ENCODE data around the gene ASZ1.

ASZ1 gene

DNA sequence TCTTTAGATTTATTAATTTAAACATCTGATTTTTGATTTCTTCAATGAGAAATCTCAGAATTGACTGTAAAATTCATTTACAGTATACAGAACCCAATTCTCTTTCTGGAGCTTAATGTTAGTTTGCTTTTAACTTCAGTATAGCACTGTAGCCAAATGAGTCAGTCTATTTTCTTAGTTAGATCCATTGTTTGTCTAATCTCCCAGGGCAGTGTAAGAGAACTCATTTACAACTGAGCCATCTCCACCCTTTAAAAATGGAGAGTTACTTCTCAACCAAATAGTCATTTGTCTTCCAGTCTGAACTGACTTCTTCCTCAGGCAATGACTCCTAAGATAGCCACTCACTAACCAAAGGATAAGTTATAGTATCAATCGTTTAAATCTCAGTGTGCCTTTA is 101.5 kb downstream of the ASZ1 start:
- TF ChIP-seq, protein P1, sequence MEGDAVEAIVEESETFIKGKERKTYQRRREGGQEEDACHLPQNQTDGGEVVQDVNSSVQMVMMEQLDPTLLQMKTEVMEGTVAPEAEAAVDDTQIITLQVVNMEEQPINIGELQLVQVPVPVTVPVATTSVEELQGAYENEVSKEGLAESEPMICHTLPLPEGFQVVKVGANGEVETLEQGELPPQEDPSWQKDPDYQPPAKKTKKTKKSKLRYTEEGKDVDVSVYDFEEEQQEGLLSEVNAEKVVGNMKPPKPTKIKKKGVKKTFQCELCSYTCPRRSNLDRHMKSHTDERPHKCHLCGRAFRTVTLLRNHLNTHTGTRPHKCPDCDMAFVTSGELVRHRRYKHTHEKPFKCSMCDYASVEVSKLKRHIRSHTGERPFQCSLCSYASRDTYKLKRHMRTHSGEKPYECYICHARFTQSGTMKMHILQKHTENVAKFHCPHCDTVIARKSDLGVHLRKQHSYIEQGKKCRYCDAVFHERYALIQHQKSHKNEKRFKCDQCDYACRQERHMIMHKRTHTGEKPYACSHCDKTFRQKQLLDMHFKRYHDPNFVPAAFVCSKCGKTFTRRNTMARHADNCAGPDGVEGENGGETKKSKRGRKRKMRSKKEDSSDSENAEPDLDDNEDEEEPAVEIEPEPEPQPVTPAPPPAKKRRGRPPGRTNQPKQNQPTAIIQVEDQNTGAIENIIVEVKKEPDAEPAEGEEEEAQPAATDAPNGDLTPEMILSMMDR (IDR thresholded peaks at IDR 0.05; ENCODE audit: unreplicated experiment in 3 of 3), result no peak
- peaks cover 19% of the 10 kb centered on the region for H3K4me1 Mint-ChIP-seq
- peaks cover 10% of the 10 kb centered on the region for H3K36me3 Mint-ChIP-seq (ENCODE audit: low read depth)
- H3K9me3 Mint-ChIP-seq, result peaks cover 29% of the 10 kb centered on the region
- H3K27me3 Mint-ChIP-seq (ENCODE audit: low read depth), result peaks cover 62% of the 10 kb centered on the region
- H3K27ac Mint-ChIP-seq, result no peak overlapping the region
- H3K4me3 Mint-ChIP-seq, result peak overlapping the region in 2 of 3 experiments; percentile 19 to 24

GRCh38 chr7:117324960-117325359 is 102.3 kb downstream of the ASZ1 start:
- peaks cover 71% of the 10 kb centered on the region for H3K27me3 Mint-ChIP-seq (ENCODE audit: low read depth)
- TF ChIP-seq, protein P1 (IDR thresholded peaks at IDR 0.05; ENCODE audit: unreplicated experiment in 3 of 3), result no peak
- H3K36me3 Mint-ChIP-seq (ENCODE audit: low read depth), result peaks cover 10% of the 10 kb centered on the region
- H3K4me3 Mint-ChIP-seq, result peak overlapping the region; percentile 85 to 90 (median 87)
- H3K27ac Mint-ChIP-seq, result no peak overlapping the region
- peaks cover 19% of the 10 kb centered on the region for H3K4me1 Mint-ChIP-seq
- H3K9me3 Mint-ChIP-seq, result peaks cover 28% of the 10 kb centered on the region

- TF ChIP-seq, protein P1 (IDR thresholded peaks at IDR 0.05; ENCODE audit: unreplicated experiment in 3 of 3), result no peak
- no peak overlapping the region for H3K27ac Mint-ChIP-seq
- peaks cover 19% of the 10 kb centered on the region for H3K4me1 Mint-ChIP-seq
- H3K9me3 Mint-ChIP-seq, result peaks cover 26% of the 10 kb centered on the region
- peaks cover 10% of the 10 kb centered on the region for H3K36me3 Mint-ChIP-seq (ENCODE audit: low read depth)
- H3K4me3 Mint-ChIP-seq, result peak overlapping the region; percentile 85 to 90 (median 87)
- H3K27me3 Mint-ChIP-seq (ENCODE audit: low read depth), result peaks cover 79% of the 10 kb centered on the region
Measured at GRCh38 chr7:117323851-117324711, 103.2 kb downstream of the ASZ1 start.

GRCh38 chr7:117323305-117323850 is 103.9 kb downstream of the ASZ1 start:
- Mint-ChIP-seq H3K4me1 (peaks cover 19% of the 10 kb centered on the region), H3K9me3 (peaks cover 21% of the 10 kb centered on the region), H3K27ac (no peak overlapping the region), H3K36me3 (ENCODE audit: low read depth) (peaks cover 10% of the 10 kb centered on the region), H3K27me3 (ENCODE audit: low read depth) (peaks cover 81% of the 10 kb centered on the region), H3K4me3 (peak overlapping the region; percentile 85 to 90 (median 87))
- TF ChIP-seq, protein P1 (IDR thresholded peaks at IDR 0.05; ENCODE audit: unreplicated experiment in 3 of 3), result no peak

DNA sequence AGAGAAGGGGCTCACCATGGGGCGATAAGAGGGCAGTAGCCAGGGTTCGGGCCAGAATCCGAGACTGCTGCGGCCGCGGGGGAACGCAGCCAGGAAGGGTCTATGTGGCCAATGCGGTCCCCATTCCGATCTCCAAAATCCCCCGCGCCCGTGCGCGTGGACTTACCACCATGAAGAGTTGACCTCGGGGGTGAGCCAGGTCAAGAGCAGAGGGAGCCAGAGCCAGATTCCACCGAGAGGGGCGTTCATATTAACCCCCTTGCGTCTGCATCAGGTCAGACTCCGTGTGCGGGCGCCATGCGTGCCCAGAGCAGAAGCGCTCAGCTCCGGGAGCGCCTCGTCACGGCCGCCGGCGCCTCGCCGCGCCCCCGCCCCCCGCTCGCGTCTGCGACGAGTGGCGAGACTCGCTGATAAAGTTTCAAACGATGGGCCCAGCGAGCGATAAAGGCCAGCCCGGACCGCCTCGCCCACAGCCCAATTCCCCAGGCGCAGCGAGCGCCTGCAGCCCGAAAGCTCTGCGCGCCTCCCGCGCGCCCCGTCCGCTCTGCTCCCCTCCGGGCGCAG is 104.5 kb downstream of the ASZ1 start, which contains the start of gene WNT2:
Gene WNT2, minus strand, starts transcription at position 318 of the 564 bp plus-strand sequence. Its CDS starts 69 bp downstream, at position 249.
- TF ChIP-seq, protein P1 (IDR thresholded peaks at IDR 0.05; ENCODE audit: unreplicated experiment in 3 of 3), result no peak
- peak within 1 kb of the TSS; percentile 85 to 90 (median 87) for H3K4me3 Mint-ChIP-seq

More for the DNA sequence above, 104.5 kb downstream of the ASZ1 start, which contains the start of gene WNT2:
- H3K9me3 Mint-ChIP-seq, result peaks cover 21% of the 10 kb centered on the region
- H3K27me3 Mint-ChIP-seq (ENCODE audit: low read depth), result peaks cover 87% of the 10 kb centered on the region
- peaks cover 19% of the 10 kb centered on the region for H3K4me1 Mint-ChIP-seq
- no peak within 1 kb of the TSS for H3K27ac Mint-ChIP-seq
- H3K36me3 Mint-ChIP-seq (ENCODE audit: low read depth), result peaks cover 10% of the 10 kb centered on the region
